HG03064 (cell line): Measurements from ENCODE around the gene CGB2.
"Not testable (repeated sequence)": the region's sequence is repeated elsewhere in the genome, so short reads cannot be mapped to it uniquely, and the experiment has no call there.

Source experiments
- ATAC-seq: cut with Tn5 transposase; IDR thresholded peaks from one replicate; pipeline ENCODE4 v1.9.1; 2021; ENCODE audit warnings: low read depth; ENCODE audit not compliant: unreplicated experiment

Gene CGB2

DNA sequence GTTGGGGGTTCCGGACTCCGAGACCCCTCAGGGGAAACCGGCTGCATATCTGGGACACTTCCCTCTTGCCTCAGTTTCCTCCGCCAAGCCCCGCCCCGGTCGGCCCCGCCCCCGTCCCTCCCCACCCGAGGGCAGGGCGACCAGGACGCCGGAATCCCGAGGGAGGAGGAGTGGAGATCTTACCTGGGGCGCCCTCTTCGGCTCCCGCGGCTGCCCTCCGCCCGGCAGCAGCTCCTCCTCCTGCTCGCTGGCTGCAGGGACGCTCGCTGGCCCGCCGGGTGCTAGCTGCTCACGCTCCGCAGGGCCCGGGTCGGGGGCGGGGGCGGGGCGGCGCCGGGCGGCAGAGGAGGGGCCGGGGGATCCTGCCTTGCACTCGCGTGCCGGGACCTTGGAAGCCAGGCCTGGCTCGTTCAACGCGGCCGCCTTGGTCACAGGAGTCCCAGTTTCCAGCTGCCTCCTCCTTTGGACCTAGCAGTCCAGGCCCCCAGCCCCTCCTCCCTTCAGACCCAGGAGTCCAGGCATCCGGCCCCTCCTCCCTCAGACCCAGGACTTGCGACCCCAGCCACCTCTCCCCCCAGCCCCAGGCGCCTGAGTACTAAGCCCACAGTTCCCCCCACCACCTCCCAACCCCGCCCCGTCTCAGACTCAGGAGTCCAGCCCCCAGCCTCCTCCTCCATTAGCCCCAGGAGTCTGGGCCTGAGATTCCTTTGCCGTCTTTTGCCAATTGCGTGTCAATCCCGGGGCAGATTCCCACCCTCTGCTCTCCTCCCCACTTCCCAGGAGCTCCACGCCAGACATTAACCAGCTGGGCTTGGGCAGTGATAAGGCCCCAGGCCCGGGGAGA, 33.3 kb downstream of the CGB2 start, which contains the start of gene NTF4:
Gene NTF4 (minus strand): TSS at position 51 of the 844 bp plus-strand sequence. CDS start 2,821 bp downstream, outside the sequence.
- ATAC-seq = no peak

DNA sequence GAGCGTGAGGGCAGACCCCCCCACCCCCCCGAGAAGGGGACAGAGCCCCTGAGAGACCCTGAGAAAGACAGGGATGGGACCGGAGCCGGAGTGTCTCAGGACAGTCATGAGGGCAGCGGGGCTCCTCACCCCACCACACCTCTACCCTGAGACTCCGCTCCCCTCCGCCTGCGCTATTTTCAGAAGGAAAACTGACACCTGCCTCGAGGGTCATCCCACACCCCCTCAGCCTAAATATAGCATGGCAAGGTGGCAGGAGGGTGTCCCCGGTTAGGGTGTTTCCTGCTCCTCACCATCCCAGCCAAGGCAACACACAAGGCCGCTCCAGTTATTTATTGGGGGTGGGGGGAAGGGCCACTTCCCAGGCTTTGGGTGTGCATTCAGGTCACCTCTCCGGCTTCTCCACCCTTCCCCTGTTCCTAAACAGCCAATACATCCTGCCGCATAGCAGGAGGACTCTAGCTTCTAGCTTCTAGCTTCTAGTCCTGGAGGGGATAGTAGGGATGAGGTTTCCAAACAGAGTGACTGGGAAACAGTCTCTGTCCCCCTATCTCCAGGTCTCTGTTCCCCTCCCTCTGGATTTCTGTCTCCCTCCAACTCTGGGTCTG, 34.3 kb downstream of the CGB2 start:
- no peak for ATAC-seq

DNA sequence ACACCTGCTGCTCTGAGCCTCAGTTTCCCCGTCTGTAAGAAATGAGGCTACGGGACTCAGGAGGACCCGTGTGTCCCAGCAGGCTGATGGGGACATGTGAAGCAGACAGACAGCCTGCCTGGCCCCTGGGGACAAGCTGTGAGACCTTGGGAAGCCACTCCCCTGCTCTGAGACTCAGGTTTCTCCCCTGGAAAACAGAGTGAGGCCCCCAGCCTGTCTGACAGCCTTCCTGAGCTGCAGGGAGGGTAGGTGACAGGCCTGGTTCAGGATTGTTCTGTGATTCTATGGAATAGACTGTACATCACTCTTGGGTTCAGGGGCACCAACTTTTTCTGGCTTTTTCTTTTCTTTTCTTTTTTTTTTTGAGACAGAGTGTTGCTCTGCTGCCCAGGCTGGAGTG, 35.9 kb downstream of the CGB2 start:
- ATAC-seq = no peak

DNA sequence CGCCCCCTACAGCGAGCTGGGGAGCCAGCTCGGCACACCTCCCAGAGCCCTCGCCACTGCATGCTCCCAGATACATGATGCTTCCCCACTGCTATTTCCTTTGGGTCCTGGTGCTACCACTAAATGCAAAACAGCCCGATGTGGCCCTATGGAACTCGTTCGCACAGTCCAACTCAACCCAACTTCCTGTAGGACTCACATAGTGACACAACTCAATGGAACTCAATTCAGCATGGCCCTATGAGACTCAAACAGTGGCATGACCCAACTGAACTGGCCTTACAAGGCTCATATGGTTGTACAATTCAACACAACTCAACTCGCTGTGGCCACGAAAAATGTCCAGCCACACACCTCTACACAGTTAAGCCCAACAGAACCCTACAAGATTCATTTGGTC, 37.3 kb downstream of the CGB2 start:
- no peak for ATAC-seq

- no peak for ATAC-seq
These were observed 38.7 kb downstream of the CGB2 start for GRCh38 chr19:49070416-49070815.

DNA sequence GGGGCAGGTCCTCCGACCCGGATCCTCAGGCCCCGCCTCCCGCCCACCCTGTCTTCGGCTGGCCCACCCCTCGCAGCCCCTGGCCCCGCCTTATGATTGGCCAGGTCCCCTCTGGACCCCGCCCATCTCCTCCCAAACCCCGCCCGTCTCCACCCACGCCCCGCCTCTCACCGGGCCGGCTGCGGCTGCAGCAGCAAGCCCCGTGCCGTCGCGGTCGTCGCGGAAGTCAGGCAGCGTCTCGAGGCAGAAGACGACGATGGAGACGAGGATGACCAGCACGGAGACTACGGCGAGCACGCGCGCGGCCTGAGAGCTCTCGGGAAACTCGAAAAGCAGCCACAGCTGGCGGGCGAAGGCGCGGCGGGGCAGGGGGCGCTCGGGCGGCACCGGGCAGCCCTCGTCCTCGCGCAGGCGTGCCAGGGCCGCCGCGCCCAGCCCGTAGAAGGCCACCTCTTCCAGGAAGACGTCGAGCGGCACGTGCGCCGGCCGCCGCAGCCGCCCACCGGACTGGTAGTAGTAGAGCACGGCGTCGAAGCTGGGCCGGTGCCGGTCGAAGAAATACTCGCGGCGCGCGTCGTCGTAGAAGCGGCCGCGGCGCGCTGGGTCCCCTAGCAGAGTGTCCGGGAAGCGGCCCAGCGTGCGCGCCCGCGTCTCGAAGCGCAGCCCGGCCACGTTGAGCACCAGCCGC, 40.3 kb downstream of the CGB2 start:
- no peak for ATAC-seq

GRCh38 chr19:49073514-49074378, 42.1 kb downstream of the CGB2 start:
- ATAC-seq = no peak

DNA sequence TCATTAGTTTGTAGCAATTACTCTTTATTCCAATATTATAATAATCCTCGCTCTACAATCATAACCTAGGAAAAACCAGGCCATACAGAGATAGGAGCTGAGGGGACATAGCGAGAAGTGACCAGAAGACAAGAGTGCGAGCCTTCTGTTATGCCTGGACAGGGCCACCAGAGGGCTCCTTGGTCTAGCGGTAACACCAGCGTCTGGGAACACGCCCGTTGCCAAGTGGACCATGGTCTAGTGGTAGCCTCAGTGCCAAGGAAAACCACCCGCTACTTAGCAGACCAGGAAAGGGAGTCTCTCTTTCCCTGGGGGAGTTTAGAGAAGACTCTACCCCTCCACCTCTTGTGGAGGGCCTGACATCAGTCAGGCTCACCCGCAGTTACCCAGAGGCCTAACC, 43.2 kb downstream of the CGB2 start:
- not testable (repeated sequence) for ATAC-seq

DNA sequence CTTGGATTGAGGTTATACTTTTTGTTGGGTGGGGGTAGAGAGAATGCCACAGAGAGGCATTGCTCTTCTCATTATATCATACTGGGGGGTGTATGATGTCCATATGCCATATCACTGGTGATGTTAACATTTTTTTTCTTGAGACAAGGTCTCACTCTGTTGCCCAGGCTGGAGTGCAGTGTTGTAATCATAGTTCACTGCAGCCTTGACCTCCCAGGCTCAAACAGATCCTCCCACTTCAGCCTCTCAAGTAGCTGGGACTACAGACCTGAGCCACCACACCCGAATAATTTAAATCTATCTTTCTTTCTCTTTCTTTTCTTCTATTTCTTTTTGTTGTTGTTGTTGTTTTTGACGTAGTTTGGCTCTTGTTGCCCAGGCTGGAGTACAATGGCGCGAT, 48.7 kb downstream of the CGB2 start:
- no peak for ATAC-seq

DNA sequence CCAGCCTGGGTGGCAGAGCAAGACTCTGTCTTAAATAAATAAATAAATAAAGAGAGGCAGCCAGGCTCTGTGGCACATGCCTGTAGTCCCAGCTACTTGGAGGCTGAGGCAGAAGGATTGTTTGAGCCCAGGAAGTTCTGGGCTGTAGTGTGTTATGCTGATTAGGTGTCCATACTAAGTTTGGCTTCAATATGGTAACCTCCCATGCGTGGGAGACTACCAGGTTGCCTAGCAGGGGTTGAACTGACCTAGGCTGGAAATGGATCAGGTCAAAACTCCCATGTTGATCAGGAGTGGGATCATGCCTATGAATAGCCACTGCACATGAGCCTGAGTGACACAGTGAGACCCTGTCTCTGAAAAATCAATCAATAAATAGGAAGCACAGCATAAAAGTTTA, 49.6 kb downstream of the CGB2 start:
- ATAC-seq = no peak
